Femur (tissue), 1 donor: ENCODE measurements around the gene PAPPA2.
A peak's percentile ranks its signal among the peaks of the same experiment; 100 is the strongest.
"Not testable (repeated sequence)": the region's sequence is repeated elsewhere in the genome, so short reads cannot be mapped to it uniquely, and the experiment has no call there.

Experiments
- DNase-seq: peaks from one replicate; pipeline ENCODE4 v3.0.0-alpha.2; 2017

Gene PAPPA2

GRCh38 chr1:176694713-176695112 is 231.7 kb downstream of the PAPPA2 start:
- DNase-seq: no peak

GRCh38 chr1:176696109-176696508 is 233.1 kb downstream of the PAPPA2 start:
- DNase-seq: no peak

GRCh38 chr1:176696689-176697088 is 233.7 kb downstream of the PAPPA2 start:
- no peak for DNase-seq

- no peak for DNase-seq
Measured at GRCh38 chr1:176699821-176700220, 236.8 kb downstream of the PAPPA2 start.

GRCh38 chr1:176701151-176701866 is 238.3 kb downstream of the PAPPA2 start:
- no peak for DNase-seq

DNA sequence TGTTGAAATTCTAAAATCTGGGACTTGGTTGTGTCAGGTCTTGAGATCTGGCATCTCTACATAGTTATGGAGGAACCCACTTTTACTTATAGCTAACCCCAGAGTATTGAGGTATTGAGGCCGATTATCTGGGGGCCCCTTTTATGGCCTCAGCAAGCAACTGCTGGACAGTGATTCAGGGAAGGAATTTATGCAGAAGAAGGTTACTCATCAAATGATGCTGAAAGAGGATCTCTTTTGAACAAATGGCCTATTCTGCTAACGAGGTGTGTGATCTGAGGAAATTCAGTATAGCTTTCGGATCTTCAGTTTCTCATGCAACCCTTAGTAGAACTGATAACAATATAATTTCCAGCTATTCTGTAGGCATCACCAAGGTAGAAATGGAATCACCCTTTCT is 239.9 kb downstream of the PAPPA2 start:
- DNase-seq: no peak

GRCh38 chr1:176705585-176705984 is 242.6 kb downstream of the PAPPA2 start:
- no peak for DNase-seq

GRCh38 chr1:176717066-176717750 is 254.2 kb downstream of the PAPPA2 start:
- peak; percentile 46 for DNase-seq

DNA sequence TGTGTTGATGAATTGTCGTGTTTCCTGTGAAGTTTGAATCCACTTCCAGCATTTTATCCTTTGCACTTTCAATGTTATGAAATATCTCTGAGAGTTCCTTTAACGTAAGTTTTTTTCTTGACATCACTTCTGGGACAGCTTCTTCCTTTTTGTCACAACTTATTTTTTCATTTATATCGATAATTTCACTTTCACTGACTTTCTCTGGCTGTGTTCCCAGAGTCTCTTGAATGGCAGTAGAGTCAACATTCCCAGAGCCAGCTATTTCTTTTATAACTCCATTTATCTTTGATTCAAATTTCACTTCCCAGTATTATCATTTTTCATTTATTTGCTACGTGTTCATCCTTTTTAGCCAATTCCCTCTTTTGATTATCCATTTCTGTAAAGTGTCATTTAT is 256.5 kb downstream of the PAPPA2 start:
- no peak for DNase-seq

DNA sequence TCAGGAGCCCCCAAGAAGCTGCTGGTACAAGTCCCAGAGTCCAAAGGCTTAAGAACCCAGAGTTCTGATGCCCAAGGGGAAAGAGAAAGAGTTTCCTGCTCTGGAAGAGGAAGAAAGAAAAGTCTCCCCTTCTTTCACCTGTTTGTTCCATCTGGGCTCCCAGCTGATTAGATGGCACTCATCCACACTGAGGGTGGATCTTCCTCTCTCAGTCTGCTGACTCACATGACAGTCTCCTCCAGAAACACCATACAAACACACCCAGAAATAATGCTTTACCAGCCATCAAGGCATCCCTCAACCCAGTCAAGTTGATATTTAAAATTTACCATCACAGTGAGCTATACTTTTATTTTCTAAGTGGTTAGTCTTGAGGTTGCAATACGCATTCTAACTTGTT is 257.9 kb downstream of the PAPPA2 start:
- DNase-seq: no peak

- DNase-seq: no peak
Measured at GRCh38 chr1:176733661-176734060, 270.7 kb downstream of the PAPPA2 start.

DNA sequence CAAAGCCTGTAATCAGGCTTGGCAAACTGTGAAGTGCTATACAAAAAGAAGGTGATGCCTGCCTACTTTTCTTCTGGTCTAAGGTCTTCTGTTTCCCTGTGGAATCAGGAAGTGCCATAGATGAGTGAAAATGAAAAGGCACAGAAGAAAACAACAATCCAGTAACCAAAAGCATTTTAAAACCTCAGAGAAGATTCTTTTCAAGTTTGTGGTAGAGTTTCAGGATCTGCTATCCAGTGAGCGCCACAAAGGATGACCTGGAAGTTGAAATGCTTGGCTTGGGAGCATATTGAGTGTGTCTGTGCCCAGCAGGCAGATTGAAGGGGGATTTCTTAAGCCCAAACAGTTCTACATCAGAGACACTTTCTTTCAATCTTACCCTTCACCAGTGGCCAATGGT is 272.2 kb downstream of the PAPPA2 start:
- no peak for DNase-seq

- no peak for DNase-seq
Measured at GRCh38 chr1:176736015-176736414, 273.0 kb downstream of the PAPPA2 start.

- DNase-seq: no peak
Measured at GRCh38 chr1:176741181-176741580, 278.2 kb downstream of the PAPPA2 start.

DNA sequence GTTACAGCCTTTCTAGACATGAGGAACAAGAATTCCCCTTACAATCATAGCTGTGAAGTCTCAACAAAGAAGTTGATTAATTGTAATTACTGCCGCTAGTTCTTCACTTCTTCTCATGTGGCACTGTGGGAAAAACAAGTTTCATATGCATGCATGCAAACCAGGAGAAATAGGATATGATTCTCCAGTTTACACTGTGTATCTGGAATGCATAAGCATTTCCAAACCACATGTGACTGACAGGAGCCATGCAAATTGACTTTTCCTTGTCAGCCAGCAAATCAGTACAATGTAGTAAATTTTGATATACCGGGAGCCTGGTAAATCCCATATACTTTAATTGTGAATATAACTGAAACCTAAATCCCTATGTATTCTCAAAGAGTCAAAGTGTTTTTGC is 279.3 kb downstream of the PAPPA2 start:
- DNase-seq: no peak

DNA sequence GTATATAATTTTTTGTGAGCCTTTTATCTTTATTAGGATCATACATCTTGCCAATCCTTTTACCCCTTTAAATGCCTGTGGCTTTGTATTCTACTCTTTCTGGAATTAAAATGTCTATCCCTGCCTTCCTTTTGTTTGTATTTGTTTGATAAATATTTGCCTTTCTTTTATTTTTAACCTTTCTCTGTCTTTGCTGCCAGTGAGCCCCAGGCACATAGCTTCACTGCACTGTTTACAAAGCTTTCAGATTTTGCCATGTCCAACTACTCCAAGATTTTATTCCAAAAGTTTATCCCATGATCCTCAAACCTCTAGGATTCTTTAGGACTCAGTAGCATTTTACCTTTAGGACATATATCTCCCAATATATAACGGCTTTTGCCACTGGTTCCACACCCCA is 281.2 kb downstream of the PAPPA2 start:
- DNase-seq: no peak

DNA sequence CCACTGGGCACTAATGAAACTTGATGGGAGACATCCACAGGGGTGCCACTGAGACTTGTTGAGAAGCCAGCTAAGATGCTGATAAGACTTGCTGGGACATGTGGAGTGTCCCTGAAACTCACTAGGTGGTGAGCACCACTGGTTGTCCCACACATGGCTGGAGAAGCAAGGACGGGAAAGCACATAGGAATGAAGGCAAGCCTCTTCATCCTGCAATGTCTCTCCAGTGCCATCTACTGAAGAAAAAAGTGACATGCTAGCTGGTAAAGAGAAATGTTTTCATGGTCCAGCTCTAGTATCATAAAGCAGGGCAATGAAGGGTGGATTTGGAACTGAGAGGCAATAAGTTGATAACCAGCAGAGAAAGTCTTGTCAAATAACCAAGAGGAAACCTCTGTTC is 283.0 kb downstream of the PAPPA2 start:
- no peak for DNase-seq

- DNase-seq: no peak
Measured at GRCh38 chr1:176752505-176752904, 289.5 kb downstream of the PAPPA2 start.

DNA sequence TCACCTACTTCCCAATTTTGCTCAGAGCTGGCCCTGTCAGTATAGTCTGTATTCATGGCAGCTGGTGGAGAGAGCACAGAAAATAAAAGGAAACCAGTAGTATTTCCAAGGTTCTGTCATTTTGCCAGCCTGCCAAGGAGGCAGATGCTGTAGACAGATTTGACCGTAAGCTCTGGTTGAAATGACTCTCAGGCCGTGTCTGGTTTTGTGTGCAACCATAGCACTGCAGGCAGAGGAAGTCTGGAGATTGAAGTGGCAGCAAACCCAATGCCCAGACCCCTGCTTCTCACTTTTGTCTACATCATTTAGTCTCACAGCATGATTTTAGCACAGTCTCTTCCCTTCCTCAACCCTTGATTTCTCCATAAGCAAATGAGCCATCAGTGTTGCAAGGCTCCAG is 291.7 kb downstream of the PAPPA2 start:
- no peak for DNase-seq

DNA sequence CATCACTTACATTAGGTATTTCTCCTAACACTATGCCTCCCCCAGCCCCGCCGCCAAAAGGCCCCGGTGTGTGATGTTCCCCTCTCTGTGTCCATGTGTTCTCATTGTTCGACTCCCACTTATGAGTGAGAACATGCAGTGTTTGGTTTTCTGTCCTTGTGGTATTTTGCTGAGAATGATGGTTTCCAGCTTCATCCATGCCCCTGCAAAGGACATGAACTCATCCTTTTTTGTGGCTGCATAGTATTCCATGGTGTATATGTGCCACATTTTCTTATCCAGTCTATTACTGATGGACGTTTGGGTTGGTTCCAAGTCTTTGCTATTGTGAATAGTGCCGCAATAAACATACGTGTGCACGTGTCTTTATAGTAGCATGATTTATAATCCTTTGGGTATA is 293.8 kb downstream of the PAPPA2 start:
- not testable (repeated sequence) for DNase-seq

DNA sequence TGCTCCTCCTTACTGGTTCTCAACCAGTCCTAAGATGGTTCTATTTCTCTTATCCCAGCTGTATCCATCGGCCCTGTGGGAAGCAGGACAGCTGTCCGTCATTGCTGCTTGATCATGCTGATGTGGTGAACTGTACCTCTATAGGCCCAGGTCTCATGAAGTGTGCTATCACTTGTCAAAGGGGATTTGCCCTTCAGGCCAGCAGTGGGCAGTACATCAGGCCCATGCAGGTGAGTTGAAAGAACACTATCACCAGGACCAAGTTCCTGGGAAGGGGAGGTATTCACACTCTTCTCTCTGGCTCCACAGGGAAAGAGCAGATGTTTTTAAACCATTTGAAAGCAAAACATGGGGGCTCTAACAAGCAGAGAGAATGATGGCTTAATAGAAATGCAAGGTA is 302.6 kb downstream of the PAPPA2 start:
- DNase-seq: no peak

DNA sequence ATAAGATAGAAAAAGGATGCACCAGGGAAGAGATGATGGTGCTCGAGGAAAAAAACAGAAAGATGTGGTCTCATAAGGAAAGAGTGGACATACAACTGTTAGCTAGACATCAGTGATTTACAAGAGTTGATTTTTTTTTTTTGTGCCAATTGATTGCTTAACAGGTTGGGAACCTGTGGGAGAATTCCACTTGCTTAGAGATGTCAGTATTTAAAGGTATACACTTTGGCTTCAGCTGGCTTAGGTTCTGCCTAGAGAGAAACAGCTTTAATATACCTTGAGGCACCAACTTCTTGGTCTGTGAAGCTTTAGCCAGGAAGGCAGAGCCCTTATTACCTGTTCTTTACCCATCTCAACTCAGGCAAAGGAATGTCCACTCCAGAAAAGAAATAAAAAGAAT is 303.8 kb downstream of the PAPPA2 start:
- no peak for DNase-seq

DNA sequence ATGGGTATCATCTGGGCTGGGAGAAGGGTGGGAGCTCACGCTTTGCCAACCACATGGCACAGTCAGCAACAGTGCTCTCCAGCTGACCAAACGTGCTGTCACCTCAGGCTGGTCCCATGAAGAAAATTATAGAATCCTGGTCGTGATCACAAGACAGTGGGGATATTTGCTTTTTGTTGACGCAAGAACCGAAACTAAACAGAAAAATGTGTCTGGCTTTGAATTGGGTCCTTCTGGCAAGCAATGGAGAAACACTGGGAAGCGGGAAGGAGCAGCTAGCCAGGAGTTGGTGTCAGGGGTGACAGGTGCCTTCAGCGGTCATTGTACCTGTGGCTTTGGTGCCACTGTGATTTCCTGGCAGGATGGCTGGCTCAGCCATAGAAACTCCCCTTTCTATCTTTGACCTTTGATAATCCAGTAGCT is 304.8 kb downstream of the PAPPA2 start:
- no peak for DNase-seq

- DNase-seq: no peak
Measured at GRCh38 chr1:176768532-176768931, 305.6 kb downstream of the PAPPA2 start.

- DNase-seq: no peak
Measured at GRCh38 chr1:176770066-176770465, 307.1 kb downstream of the PAPPA2 start.
